Omental fat pad (tissue), 4 donors: ENCODE results near the gene HDAC3. TPM values are rescaled to one million over a fixed set of nuclear protein-coding genes. Genes with fewer than 3 reads are reported as not detected.

Experiments used
- ATAC-seq: fragments of 150-250 bp; one replicate; pipeline ENCODE4 v1.9.1; 2016; ENCODE audit warnings: mild to moderate bottlenecking, moderate library complexity; ENCODE audit not compliant: low FRiP score
- DNase-seq: peaks from one replicate; pipeline ENCODE4 v3.0.0-alpha.2; 2019; ENCODE audit warnings: low spot score
- CTCF ChIP-seq, 3 donors: fragments of 450-650 bp; IDR thresholded peaks; one replicate each; pipeline ENCODE4 v1.5.1; 2016 to 2017; ENCODE audit warnings: antibody characterized with exemption in 3 of 3, mild to moderate bottlenecking in 3 of 3, moderate library complexity in 2 of 3
- total RNA-seq, 4 donors: library from RNA; depleted of rRNA; stranded (reverse); fragments of >200 nt; gene quantifications; one replicate each; pipeline ENCODE4 v1.1.0, GENCODE V29; 2016

Gene HDAC3
- total RNA-seq: 10 to 100 TPM; 31.5 to 50.6 (median 38.5) TPM

- peak; percentile 77 for DNase-seq
- TF ChIP-seq CTCF (IDR thresholded peaks at IDR 0.05): no peak
- ATAC-seq: peak; percentile 98
Observed at GRCh38 chr5:141636413-141637122, at the start of gene HDAC3, which contains the start of gene RELL2. Gene HDAC3, minus strand, starts transcription at chr5:141636849. Its CDS starts 59 bp downstream, at chr5:141636790. Gene RELL2, plus strand, starts transcription at chr5:141636997. Its CDS starts 1,229 bp downstream, at chr5:141638226.

- DNase-seq (no peak), ATAC-seq (no peak)
- TF ChIP-seq CTCF (IDR thresholded peaks at IDR 0.05): no peak
Observed at GRCh38 chr5:141685591-141685990, 48.9 kb upstream of the HDAC3 start.

- no peak for ATAC-seq
- no peak for TF ChIP-seq CTCF (IDR thresholded peaks at IDR 0.05)
- DNase-seq: no peak
Observed at GRCh38 chr5:141683596-141684141, 47.0 kb upstream of the HDAC3 start.

GRCh38 chr5:141681695-141682641 is 45.3 kb upstream of the HDAC3 start, which contains the start of gene ARAP3:
Gene ARAP3, minus strand, starts transcription at chr5:141682230. Its CDS starts 1,744 bp downstream, at chr5:141680486.
- no peak for TF ChIP-seq CTCF (IDR thresholded peaks at IDR 0.05)
- peak; percentile 34 for DNase-seq
- ATAC-seq: peak; percentile 91

- DNase-seq (no peak), ATAC-seq (no peak)
- TF ChIP-seq CTCF (IDR thresholded peaks at IDR 0.05): no peak
Observed at GRCh38 chr5:141681295-141681694, 44.6 kb upstream of the HDAC3 start.

GRCh38 chr5:141680751-141681201 is 44.1 kb upstream of the HDAC3 start:
- DNase-seq (no peak), ATAC-seq (no peak)
- TF ChIP-seq CTCF (IDR thresholded peaks at IDR 0.05): no peak
